T-helper 2 cell treated with Interferon-gamma antibody and Interleukin-4, amounts not matched to agents 5 μg/mL and 100 μg/mL, for 36 hours (primary cell): ENCODE results near the gene DCC.

Experiments used
- DNase-seq: peaks from one replicate; pipeline ENCODE4 v3.0.0; 2021; ENCODE audit warnings: low spot score
- H3K27ac Mint-ChIP-seq: one replicate; pipeline ENCODE4 v1.8.0; 2021; ENCODE audit warnings: mild to moderate bottlenecking, mixed read lengths
- H3K27me3 Mint-ChIP-seq: one replicate; pipeline ENCODE4 v1.8.0; 2021; ENCODE audit warnings: low read depth, mixed read lengths
- H3K36me3 Mint-ChIP-seq: one replicate; pipeline ENCODE4 v1.8.0; 2021; ENCODE audit warnings: low read depth, mixed read lengths
- H3K4me1 Mint-ChIP-seq: one replicate; pipeline ENCODE4 v1.8.0; 2021; ENCODE audit warnings: low read depth, mixed read lengths
- H3K4me3 Mint-ChIP-seq: one replicate; pipeline ENCODE4 v1.8.0; 2022; ENCODE audit warnings: mild to moderate bottlenecking, moderate library complexity, mixed read lengths
- H3K9me3 Mint-ChIP-seq: one replicate; pipeline ENCODE4 v1.8.0; 2021; ENCODE audit warnings: mixed read lengths

Gene DCC

GRCh38 chr18:52531836-52532235 is 191.8 kb downstream of the DCC start:
- H3K27me3 Mint-ChIP-seq = no peaks in the 10 kb centered on the region
- H3K4me1 Mint-ChIP-seq = no peaks in the 10 kb centered on the region
- DNase-seq = no peak
- no peak overlapping the region for H3K27ac Mint-ChIP-seq
- no peaks in the 10 kb centered on the region for H3K36me3 Mint-ChIP-seq
- no peak overlapping the region for H3K4me3 Mint-ChIP-seq
- peaks cover 3% of the 10 kb centered on the region for H3K9me3 Mint-ChIP-seq

DNA sequence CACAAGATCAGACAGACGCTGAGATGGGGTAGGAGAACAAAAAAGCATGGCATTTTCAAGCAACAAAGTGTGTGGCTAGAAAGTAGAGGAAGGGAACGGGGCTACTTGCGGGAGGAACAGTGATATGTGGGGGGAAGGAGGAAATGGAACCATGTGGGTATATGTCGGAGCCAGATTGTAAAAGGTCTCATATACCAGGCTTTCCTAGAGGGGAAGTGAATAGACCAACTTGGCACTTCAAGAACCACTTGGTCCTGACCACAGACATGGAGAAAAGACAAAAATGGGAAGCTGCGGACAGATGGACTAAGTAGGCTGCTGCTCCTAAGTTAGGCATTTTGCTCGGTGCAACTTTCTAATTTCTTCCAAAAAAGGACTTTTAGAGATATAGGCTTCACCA is 196.0 kb downstream of the DCC start:
- Mint-ChIP-seq H3K4me1 (no peaks in the 10 kb centered on the region), H3K4me3 (no peak overlapping the region), H3K27ac (no peak overlapping the region), H3K27me3 (no peaks in the 10 kb centered on the region), H3K9me3 (no peaks in the 10 kb centered on the region), H3K36me3 (no peaks in the 10 kb centered on the region)
- DNase-seq = no peak

DNA sequence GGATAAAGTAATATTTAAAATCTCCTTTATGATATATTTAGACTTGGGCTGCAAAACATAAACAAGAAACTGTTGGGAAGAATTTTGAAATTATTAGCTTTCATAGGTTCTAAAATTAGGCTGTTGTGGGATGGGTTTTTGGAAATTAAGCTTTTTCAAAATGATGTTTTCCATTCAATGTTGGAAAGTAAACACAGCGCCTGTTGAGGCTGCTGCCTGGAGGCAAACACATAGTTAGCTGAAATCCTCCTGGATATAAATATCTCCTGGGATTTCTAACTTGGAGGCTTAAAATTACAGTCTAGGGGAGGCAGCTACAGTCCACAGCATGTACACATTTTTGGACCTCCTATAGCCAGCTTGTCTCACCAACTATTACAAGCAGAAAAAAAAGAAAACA is 197.3 kb downstream of the DCC start:
- Mint-ChIP-seq H3K27me3 (no peaks in the 10 kb centered on the region), H3K4me3 (no peak overlapping the region), H3K27ac (no peak overlapping the region), H3K9me3 (no peaks in the 10 kb centered on the region), H3K4me1 (no peaks in the 10 kb centered on the region), H3K36me3 (no peaks in the 10 kb centered on the region)
- no peak for DNase-seq

DNA sequence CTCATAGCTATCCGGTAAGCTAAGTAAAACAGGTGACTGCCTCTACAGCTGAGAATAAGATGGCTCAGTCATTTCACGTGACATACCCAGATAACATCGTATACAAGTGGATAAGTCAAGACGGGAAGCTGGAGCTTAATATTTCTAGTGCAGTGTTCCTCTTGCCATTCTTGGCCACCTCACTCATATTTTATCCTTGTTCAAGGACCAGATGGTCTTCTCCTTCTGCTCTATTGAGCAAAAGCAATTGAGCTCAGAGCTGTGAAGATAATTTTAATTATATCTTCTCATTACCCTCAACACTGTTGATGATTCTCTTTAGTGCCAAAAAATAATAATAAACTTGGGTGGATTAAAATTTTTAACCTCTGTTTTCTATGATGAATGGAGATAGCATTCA is 201.1 kb downstream of the DCC start:
- no peak overlapping the region for H3K4me3 Mint-ChIP-seq
- no peaks in the 10 kb centered on the region for H3K4me1 Mint-ChIP-seq
- peaks cover 2% of the 10 kb centered on the region for H3K9me3 Mint-ChIP-seq
- H3K27me3 Mint-ChIP-seq = no peaks in the 10 kb centered on the region
- no peak for DNase-seq
- no peaks in the 10 kb centered on the region for H3K36me3 Mint-ChIP-seq
- no peak overlapping the region for H3K27ac Mint-ChIP-seq

DNA sequence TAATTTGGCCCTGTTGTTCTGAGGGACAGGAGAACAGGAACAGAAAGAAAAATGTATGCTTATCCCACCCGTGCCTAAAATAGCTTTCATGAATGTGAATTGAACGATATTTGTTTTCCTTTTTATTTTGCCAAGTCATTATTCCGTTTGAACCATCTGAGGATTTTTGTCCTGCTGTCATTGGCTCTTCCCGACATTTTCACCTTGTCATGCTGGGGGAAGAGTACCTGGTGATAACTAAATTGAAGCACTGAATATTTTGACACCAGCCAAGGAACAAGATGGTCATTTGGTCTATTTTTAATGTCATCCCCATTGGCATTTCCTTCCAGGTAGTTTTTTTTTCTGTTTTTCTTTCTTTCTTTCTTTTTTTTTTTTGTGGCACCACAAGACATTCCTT is 204.1 kb downstream of the DCC start:
- Mint-ChIP-seq H3K4me1 (no peaks in the 10 kb centered on the region), H3K27me3 (no peaks in the 10 kb centered on the region), H3K4me3 (no peak overlapping the region), H3K36me3 (no peaks in the 10 kb centered on the region), H3K9me3 (peaks cover 4% of the 10 kb centered on the region), H3K27ac (no peak overlapping the region)
- no peak for DNase-seq

DNA sequence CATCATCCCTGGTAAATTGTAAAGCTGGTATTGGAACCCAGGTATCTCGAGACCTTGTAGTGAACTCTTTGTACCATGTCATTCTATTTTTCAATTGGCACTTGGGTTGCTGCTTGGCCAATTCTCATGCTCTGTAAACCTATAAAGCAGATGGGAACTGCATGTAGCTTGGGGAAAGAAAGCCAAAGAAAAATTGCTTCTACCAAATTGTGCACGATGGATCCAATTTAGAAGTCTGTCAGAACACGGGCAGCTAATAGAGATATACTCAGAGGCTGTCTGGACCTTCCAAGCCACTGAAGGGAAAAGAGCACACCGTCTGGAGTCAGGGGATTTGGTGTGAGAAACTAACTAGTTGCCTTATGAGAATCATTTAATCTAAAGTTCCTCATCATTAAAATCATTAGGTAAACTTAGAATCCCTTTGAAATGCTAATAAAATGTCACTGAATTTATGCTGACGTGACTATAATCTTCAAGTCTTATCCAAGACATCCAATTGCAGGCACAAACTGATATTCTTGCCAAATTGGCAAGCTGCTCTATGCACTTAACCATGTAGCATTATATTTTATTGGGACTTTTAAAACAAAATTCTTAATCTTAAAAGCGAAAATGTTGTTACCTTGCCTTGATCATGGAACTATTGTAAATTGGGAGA is 206.8 kb downstream of the DCC start:
- no peak overlapping the region for H3K27ac Mint-ChIP-seq
- H3K9me3 Mint-ChIP-seq = peaks cover 4% of the 10 kb centered on the region
- H3K4me3 Mint-ChIP-seq = no peak overlapping the region
- no peaks in the 10 kb centered on the region for H3K4me1 Mint-ChIP-seq
- H3K27me3 Mint-ChIP-seq = no peaks in the 10 kb centered on the region
- H3K36me3 Mint-ChIP-seq = no peaks in the 10 kb centered on the region
- DNase-seq = no peak

- H3K9me3 Mint-ChIP-seq = peaks cover 4% of the 10 kb centered on the region
- no peaks in the 10 kb centered on the region for H3K36me3 Mint-ChIP-seq
- no peaks in the 10 kb centered on the region for H3K27me3 Mint-ChIP-seq
- DNase-seq = no peak
- no peak overlapping the region for H3K4me3 Mint-ChIP-seq
- no peaks in the 10 kb centered on the region for H3K4me1 Mint-ChIP-seq
- H3K27ac Mint-ChIP-seq = no peak overlapping the region
Observed at GRCh38 chr18:52553441-52553840, 213.4 kb downstream of the DCC start.

DNA sequence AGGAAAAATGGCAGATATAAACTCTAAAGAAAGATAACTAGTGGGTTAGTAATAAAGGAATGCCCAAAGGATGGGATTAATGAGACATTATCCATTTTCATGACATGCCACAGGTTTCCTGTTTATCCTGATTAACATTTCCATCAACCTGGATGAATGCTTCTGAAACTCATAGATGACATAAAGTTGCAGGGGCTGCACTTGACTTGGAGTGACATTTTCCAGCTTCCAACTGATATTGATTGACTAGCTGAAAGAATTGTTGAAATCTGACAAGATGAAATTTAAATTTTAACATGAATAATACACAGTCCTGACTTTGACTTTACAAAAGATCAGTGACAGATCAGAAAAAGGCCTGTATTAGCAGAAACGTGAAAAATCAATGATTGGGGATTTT is 214.2 kb downstream of the DCC start:
- Mint-ChIP-seq H3K27ac (no peak overlapping the region), H3K4me1 (no peaks in the 10 kb centered on the region), H3K36me3 (no peaks in the 10 kb centered on the region), H3K9me3 (peaks cover 4% of the 10 kb centered on the region), H3K4me3 (no peak overlapping the region), H3K27me3 (no peaks in the 10 kb centered on the region)
- no peak for DNase-seq

DNA sequence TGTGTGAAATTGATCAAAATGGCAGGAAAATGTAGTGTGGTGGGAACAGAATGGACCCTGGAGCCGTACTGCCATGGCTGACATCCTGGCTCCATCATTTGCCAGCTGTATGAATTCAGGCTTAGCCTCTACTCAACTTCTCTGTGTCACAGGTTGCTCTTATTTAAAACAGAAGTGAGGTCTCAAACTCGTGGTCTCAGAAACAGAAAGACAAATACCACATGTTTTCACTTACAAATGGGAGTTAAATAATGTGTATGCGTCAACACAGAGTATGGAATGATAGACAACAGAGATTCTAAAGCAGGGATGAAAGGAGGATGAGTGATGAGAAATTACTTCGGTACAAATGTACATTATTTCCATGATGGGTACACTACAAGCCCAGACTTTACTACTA is 227.4 kb downstream of the DCC start:
- Mint-ChIP-seq H3K36me3 (no peaks in the 10 kb centered on the region), H3K9me3 (peaks cover 3% of the 10 kb centered on the region), H3K4me3 (no peak overlapping the region), H3K27me3 (no peaks in the 10 kb centered on the region), H3K27ac (no peak overlapping the region), H3K4me1 (no peaks in the 10 kb centered on the region)
- DNase-seq = no peak

GRCh38 chr18:52569492-52569891 is 229.5 kb downstream of the DCC start:
- H3K4me3 Mint-ChIP-seq = no peak overlapping the region
- no peak overlapping the region for H3K27ac Mint-ChIP-seq
- no peaks in the 10 kb centered on the region for H3K36me3 Mint-ChIP-seq
- H3K4me1 Mint-ChIP-seq = no peaks in the 10 kb centered on the region
- no peaks in the 10 kb centered on the region for H3K27me3 Mint-ChIP-seq
- DNase-seq = no peak
- peaks cover 3% of the 10 kb centered on the region for H3K9me3 Mint-ChIP-seq

DNA sequence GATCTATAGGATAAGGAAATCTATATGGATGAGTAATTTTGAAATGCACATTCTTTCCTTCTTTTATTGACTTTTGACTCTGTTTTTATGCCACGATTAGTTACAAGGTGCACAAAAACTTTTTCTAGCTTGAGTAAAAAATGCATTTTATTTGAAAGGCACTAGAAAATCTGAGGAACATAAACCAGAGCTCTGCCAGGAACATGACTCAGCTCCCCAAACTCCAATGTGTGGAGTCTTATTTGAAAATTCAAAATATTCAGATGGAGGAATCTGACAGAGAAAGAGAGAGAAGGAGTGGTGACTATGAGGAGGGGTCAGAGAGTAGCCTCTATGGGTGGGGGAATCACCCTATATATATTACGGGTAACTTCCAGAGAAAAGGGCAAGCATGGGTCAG is 231.0 kb downstream of the DCC start:
- no peak for DNase-seq
- no peak overlapping the region for H3K4me3 Mint-ChIP-seq
- H3K27me3 Mint-ChIP-seq = no peaks in the 10 kb centered on the region
- H3K36me3 Mint-ChIP-seq = no peaks in the 10 kb centered on the region
- no peak overlapping the region for H3K27ac Mint-ChIP-seq
- H3K4me1 Mint-ChIP-seq = no peaks in the 10 kb centered on the region
- H3K9me3 Mint-ChIP-seq = peaks cover 3% of the 10 kb centered on the region

DNA sequence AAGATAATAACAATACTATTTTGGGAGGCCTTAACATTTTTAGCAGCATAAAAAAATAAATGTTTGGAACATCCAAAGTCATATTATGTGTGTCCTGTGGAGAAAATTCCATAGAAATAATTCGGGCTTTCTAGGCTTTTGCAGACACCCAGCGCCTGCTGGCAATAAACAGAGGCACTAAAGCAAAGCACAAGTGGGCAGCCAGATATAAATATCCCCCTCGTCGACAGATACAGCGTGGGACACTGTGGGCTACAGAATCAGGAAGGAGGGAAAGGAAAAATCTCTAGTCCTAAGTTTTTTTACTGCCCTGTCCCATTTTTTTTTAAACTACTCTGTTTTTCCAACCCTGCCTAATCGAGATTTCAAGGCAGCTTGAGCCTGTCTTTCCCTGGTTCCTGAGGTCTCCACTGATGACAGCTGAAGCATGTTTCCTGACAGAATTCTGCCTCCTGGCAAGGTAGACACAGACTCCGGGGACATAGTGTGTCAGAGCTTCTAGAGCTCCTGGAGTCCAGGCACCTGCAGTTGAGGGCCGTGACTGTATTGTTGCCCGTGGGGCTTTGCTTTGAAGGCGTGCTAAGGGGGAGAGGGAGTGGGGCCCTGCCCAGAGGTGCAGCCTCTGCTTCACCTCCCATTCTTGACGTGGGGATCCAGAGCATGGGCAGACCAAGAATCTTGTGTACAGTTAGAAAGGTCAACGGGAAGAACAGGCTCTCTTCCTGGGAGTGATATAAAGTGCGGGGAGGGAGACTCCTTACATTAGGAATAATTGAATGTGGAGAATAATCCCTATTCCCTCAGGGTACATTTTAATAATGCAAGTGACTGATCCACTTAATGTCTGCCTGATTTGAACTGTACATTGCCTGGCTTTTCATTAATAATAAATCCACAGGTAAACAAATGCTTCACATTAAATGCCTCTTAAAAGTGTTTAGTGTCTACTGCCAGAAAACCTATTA is 232.3 kb downstream of the DCC start:
- H3K27ac Mint-ChIP-seq = no peak overlapping the region
- H3K4me1 Mint-ChIP-seq = no peaks in the 10 kb centered on the region
- no peaks in the 10 kb centered on the region for H3K27me3 Mint-ChIP-seq
- no peaks in the 10 kb centered on the region for H3K36me3 Mint-ChIP-seq
- no peak for DNase-seq
- H3K9me3 Mint-ChIP-seq = peaks cover 5% of the 10 kb centered on the region
- H3K4me3 Mint-ChIP-seq = no peak overlapping the region

DNA sequence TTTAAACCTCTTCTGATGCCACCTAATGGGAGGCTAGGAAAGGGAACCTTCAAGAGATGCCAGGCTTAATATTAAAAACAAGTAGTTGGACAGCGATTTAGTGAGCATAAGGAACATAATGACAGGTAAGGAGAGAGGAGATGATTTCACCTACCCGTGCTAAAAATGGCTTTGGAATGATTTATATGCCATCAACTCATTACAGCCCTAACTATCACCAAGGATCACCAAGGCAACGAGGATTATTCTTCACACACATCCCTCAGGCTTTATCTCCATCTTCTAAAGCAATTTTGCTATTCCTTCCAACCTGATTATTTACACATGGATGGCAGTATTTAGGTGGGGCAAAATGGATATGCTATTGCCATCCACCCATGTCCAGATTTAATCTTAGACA is 237.8 kb downstream of the DCC start:
- Mint-ChIP-seq H3K36me3 (no peaks in the 10 kb centered on the region), H3K4me3 (no peak overlapping the region)

DNA sequence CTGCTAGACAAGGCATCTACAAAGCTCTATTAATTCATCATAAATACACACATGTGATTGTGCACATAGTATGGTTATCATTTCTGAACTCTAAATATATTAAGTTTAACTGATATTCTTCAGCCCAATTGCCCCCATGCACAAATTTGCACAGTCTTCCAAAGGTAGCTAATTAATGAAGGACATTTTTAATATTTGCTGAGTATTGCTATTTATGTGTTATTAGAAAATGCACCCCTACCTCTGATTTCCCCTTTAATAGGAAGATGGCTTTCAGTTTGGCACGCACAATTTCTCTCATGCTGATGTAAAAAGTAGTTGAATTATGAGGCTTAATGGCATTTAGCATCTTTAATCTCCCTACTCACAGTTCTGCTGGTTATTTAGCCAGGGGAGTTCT is 242.1 kb downstream of the DCC start:
- no peaks in the 10 kb centered on the region for H3K36me3 Mint-ChIP-seq
- peaks cover 28% of the 10 kb centered on the region for H3K9me3 Mint-ChIP-seq
- H3K4me1 Mint-ChIP-seq = no peaks in the 10 kb centered on the region
- DNase-seq = no peak
- H3K4me3 Mint-ChIP-seq = no peak overlapping the region
- no peaks in the 10 kb centered on the region for H3K27me3 Mint-ChIP-seq
- H3K27ac Mint-ChIP-seq = no peak overlapping the region

More for the DNA sequence above, 237.8 kb downstream of the DCC start:
- Mint-ChIP-seq H3K27ac (no peak overlapping the region), H3K27me3 (no peaks in the 10 kb centered on the region), H3K9me3 (peaks cover 14% of the 10 kb centered on the region), H3K4me1 (no peaks in the 10 kb centered on the region)
- no peak for DNase-seq
